T-helper 2 cell treated with Interferon-gamma antibody and Interleukin-4, amounts not matched to agents 5 μg/mL and 100 μg/mL, for 36 hours (primary cell): ENCODE data around the gene CD93.

Experiments used
- DNase-seq: peaks from one replicate; pipeline ENCODE4 v3.0.0; 2021; ENCODE audit warnings: low spot score
- H3K27ac Mint-ChIP-seq: one replicate; pipeline ENCODE4 v1.8.0; 2021; ENCODE audit warnings: mild to moderate bottlenecking, mixed read lengths
- H3K27me3 Mint-ChIP-seq: one replicate; pipeline ENCODE4 v1.8.0; 2021; ENCODE audit warnings: low read depth, mixed read lengths
- H3K36me3 Mint-ChIP-seq: one replicate; pipeline ENCODE4 v1.8.0; 2021; ENCODE audit warnings: low read depth, mixed read lengths
- H3K4me1 Mint-ChIP-seq: one replicate; pipeline ENCODE4 v1.8.0; 2021; ENCODE audit warnings: low read depth, mixed read lengths
- H3K4me3 Mint-ChIP-seq: one replicate; pipeline ENCODE4 v1.8.0; 2022; ENCODE audit warnings: mild to moderate bottlenecking, moderate library complexity, mixed read lengths
- H3K9me3 Mint-ChIP-seq: one replicate; pipeline ENCODE4 v1.8.0; 2021; ENCODE audit warnings: mixed read lengths

CD93 gene

GRCh38 chr20:23060629-23061028 is 25.5 kb downstream of the CD93 start:
- Mint-ChIP-seq H3K4me1 (no peaks in the 10 kb centered on the region), H3K36me3 (no peaks in the 10 kb centered on the region), H3K4me3 (no peak overlapping the region), H3K9me3 (peaks cover 5% of the 10 kb centered on the region), H3K27me3 (peaks cover 18% of the 10 kb centered on the region), H3K27ac (no peak overlapping the region)
- DNase-seq = no peak

GRCh38 chr20:23059846-23060245 is 26.3 kb downstream of the CD93 start:
- no peaks in the 10 kb centered on the region for H3K4me1 Mint-ChIP-seq
- H3K9me3 Mint-ChIP-seq = peaks cover 5% of the 10 kb centered on the region
- peaks cover 18% of the 10 kb centered on the region for H3K27me3 Mint-ChIP-seq
- no peak overlapping the region for H3K4me3 Mint-ChIP-seq
- no peaks in the 10 kb centered on the region for H3K36me3 Mint-ChIP-seq
- H3K27ac Mint-ChIP-seq = no peak overlapping the region
- no peak for DNase-seq

GRCh38 chr20:23059001-23059400 is 27.1 kb downstream of the CD93 start:
- Mint-ChIP-seq H3K4me3 (no peak overlapping the region), H3K9me3 (peaks cover 5% of the 10 kb centered on the region), H3K36me3 (no peaks in the 10 kb centered on the region), H3K27ac (no peak overlapping the region), H3K27me3 (peaks cover 20% of the 10 kb centered on the region), H3K4me1 (no peaks in the 10 kb centered on the region)
- no peak for DNase-seq

- Mint-ChIP-seq H3K36me3 (no peaks in the 10 kb centered on the region), H3K27ac (no peak overlapping the region), H3K9me3 (peaks cover 5% of the 10 kb centered on the region), H3K4me1 (no peaks in the 10 kb centered on the region), H3K27me3 (peaks cover 24% of the 10 kb centered on the region), H3K4me3 (no peak overlapping the region)
- no peak for DNase-seq
Observed at GRCh38 chr20:23058240-23058639, 27.9 kb downstream of the CD93 start.

- Mint-ChIP-seq H3K36me3 (no peaks in the 10 kb centered on the region), H3K4me3 (no peak overlapping the region), H3K27ac (no peak overlapping the region), H3K9me3 (peaks cover 5% of the 10 kb centered on the region), H3K27me3 (peaks cover 61% of the 10 kb centered on the region), H3K4me1 (no peaks in the 10 kb centered on the region)
- no peak for DNase-seq
Observed at GRCh38 chr20:23052904-23053303, 33.2 kb downstream of the CD93 start.

- peaks cover 2% of the 10 kb centered on the region for H3K4me1 Mint-ChIP-seq
- no peaks in the 10 kb centered on the region for H3K9me3 Mint-ChIP-seq
- no peak overlapping the region for H3K27ac Mint-ChIP-seq
- peak; percentile 30 for DNase-seq
- peak overlapping the region; percentile 18 for H3K4me3 Mint-ChIP-seq
- H3K27me3 Mint-ChIP-seq = peaks cover 63% of the 10 kb centered on the region
- H3K36me3 Mint-ChIP-seq = no peaks in the 10 kb centered on the region
Observed at GRCh38 chr20:23050847-23051627, 35.1 kb downstream of the CD93 start.

- no peaks in the 10 kb centered on the region for H3K9me3 Mint-ChIP-seq
Observed at GRCh38 chr20:23050076-23050838, 35.9 kb downstream of the CD93 start.

GRCh38 chr20:23049201-23050075 is 36.7 kb downstream of the CD93 start, which contains the start of gene THBD:
TSS of gene THBD (minus strand) at chr20:23049672. CDS start at chr20:23049504, 168 bp downstream.
- Mint-ChIP-seq H3K4me3 (peak within 1 kb of the TSS; percentile 10), H3K36me3 (no peaks in the 10 kb centered on the region), H3K27ac (no peak within 1 kb of the TSS), H3K4me1 (peaks cover 2% of the 10 kb centered on the region), H3K9me3 (no peaks in the 10 kb centered on the region), H3K27me3 (peaks cover 68% of the 10 kb centered on the region)
- no peak for DNase-seq

More at GRCh38 chr20:23050076-23050838, 35.9 kb downstream of the CD93 start:
- no peak for DNase-seq
- Mint-ChIP-seq H3K27ac (no peak overlapping the region), H3K4me1 (peaks cover 2% of the 10 kb centered on the region), H3K27me3 (peaks cover 64% of the 10 kb centered on the region), H3K4me3 (peak overlapping the region; percentile 10), H3K36me3 (no peaks in the 10 kb centered on the region)

GRCh38 chr20:23048283-23049200 is 37.6 kb downstream of the CD93 start:
- Mint-ChIP-seq H3K9me3 (no peaks in the 10 kb centered on the region), H3K4me3 (peak overlapping the region; percentile 6), H3K36me3 (no peaks in the 10 kb centered on the region), H3K4me1 (peaks cover 2% of the 10 kb centered on the region), H3K27me3 (peaks cover 71% of the 10 kb centered on the region), H3K27ac (no peak overlapping the region)
- DNase-seq = peak; percentile 40

GRCh38 chr20:23047738-23048214 is 38.3 kb downstream of the CD93 start:
- DNase-seq = no peak
- peaks cover 66% of the 10 kb centered on the region for H3K27me3 Mint-ChIP-seq
- no peaks in the 10 kb centered on the region for H3K36me3 Mint-ChIP-seq
- no peaks in the 10 kb centered on the region for H3K9me3 Mint-ChIP-seq
- peaks cover 2% of the 10 kb centered on the region for H3K4me1 Mint-ChIP-seq
- no peak overlapping the region for H3K4me3 Mint-ChIP-seq
- H3K27ac Mint-ChIP-seq = no peak overlapping the region

GRCh38 chr20:23047001-23047737 is 39.0 kb downstream of the CD93 start:
- Mint-ChIP-seq H3K4me3 (peak overlapping the region; percentile 33), H3K9me3 (no peaks in the 10 kb centered on the region), H3K36me3 (no peaks in the 10 kb centered on the region), H3K4me1 (peaks cover 2% of the 10 kb centered on the region), H3K27ac (no peak overlapping the region), H3K27me3 (peaks cover 60% of the 10 kb centered on the region)
- DNase-seq = no peak

- DNase-seq = no peak
- Mint-ChIP-seq H3K4me1 (peaks cover 2% of the 10 kb centered on the region), H3K27ac (no peak overlapping the region), H3K4me3 (no peak overlapping the region), H3K27me3 (peaks cover 56% of the 10 kb centered on the region), H3K36me3 (no peaks in the 10 kb centered on the region), H3K9me3 (no peaks in the 10 kb centered on the region)
Observed at GRCh38 chr20:23046431-23046830, 39.7 kb downstream of the CD93 start.
